ENCODE results near the gene NQO1. TPM values are rescaled to one million over a fixed set of nuclear protein-coding genes. Genes with fewer than 3 reads are reported as not detected.
A peak's percentile ranks its signal among the peaks of the same experiment; 100 is the strongest.

NQO1 gene
- total and polyA plus RNA-seq, 12 donors, result 5.9 to 37.3 (median 13.1) TPM

DNA sequence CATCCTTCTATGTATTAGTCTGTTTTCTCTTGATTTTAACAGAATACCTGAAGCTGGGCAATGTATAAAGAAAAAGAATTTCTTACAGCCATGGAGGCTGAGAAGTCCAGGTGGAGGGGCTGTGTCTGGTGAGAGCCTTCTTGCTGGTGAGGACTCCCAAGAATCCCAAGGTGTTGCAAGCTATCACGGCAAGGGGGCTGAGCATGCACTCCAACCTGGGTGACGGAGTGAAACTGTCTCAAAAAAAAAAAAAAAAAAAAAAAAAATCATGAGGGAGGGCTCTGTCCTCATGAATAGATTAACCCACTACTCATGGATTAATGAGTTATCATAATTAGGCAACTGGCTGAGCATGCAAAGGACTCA lies 19.4 kb downstream of the NQO1 start:
- WGBS, 2 donors, result 89 to 93% methylated on average over 2 of the region's 2 CpGs
- ATAC-seq (no peak), DNase-seq (no peak)
- Histone ChIP-seq H3K27ac (no peak overlapping the region), H3K36me3 (peaks cover 0 to 83% (median 2%) of the 10 kb centered on the region in 9 donors), H3K9me3 (no peaks in the 10 kb centered on the region), H3K27me3 (no peaks in the 10 kb centered on the region), H3K4me1 (peaks cover 0 to 10% (median 5%) of the 10 kb centered on the region in 9 donors), H3K4me3 (no peak overlapping the region)
- TF ChIP-seq, protein P1, sequence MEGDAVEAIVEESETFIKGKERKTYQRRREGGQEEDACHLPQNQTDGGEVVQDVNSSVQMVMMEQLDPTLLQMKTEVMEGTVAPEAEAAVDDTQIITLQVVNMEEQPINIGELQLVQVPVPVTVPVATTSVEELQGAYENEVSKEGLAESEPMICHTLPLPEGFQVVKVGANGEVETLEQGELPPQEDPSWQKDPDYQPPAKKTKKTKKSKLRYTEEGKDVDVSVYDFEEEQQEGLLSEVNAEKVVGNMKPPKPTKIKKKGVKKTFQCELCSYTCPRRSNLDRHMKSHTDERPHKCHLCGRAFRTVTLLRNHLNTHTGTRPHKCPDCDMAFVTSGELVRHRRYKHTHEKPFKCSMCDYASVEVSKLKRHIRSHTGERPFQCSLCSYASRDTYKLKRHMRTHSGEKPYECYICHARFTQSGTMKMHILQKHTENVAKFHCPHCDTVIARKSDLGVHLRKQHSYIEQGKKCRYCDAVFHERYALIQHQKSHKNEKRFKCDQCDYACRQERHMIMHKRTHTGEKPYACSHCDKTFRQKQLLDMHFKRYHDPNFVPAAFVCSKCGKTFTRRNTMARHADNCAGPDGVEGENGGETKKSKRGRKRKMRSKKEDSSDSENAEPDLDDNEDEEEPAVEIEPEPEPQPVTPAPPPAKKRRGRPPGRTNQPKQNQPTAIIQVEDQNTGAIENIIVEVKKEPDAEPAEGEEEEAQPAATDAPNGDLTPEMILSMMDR (IDR thresholded peaks at IDR 0.05), result no peak
- intact Hi-C loops (cut with DNase I), result loop anchor here in 4 of 10 donors (5.0 to 10.0 kb wide), 2 partner anchors 310 to 312 kb away; no protein-coding TSS in a partner anchor

DNA sequence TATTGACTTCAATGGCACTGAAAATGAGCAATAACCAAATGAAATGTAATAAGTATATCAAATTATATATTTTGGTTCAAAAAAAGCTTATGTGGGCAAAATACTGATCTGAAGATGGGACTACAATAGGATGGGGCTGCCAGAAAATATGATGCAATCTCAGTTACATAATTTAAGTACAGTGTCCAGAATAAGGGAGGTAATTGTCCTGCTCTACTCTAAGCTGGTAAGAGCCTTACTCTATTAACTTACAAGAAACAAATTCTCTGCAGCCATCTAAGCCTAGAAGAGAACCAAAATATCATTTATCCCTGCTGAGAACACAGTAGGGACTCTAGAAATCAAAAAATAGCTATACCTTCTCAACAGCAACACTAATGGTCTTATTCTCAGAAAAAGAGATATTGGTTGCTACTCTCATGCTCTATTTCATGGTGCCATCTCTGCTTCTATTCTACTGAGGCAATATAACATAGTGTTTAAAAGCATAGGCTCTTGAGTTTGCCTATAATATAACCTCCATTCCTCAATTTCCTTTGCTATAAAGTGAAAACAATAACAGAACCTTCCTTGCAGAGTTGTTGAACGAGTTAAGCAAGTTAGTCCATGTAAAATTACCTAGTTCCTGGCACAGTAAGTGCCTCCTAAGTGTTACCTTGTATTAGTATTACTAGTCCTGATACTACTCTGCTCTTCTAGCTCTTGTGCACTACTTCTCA lies 19.9 kb downstream of the NQO1 start:
- Histone ChIP-seq H3K9me3 (no peaks in the 10 kb centered on the region), H3K4me3 (no peak overlapping the region), H3K4me1 (peaks cover 0 to 10% (median 5%) of the 10 kb centered on the region in 9 donors), H3K27me3 (no peaks in the 10 kb centered on the region), H3K36me3 (peaks cover 0 to 83% (median 0%) of the 10 kb centered on the region in 9 donors), H3K27ac (peak overlapping the region in 1 of 10 donors; percentile 28)
- intact Hi-C loops (cut with DNase I), result loop anchor here in 4 of 10 donors (5.0 to 10.0 kb wide), 2 partner anchors 309 to 312 kb away; no protein-coding TSS in a partner anchor
- WGBS, 2 donors, result 89% methylated on average over 1 of the region's 1 CpG
- peak in 2 of 8 donors; percentile 37 to 66 for ATAC-seq
- no peak for DNase-seq
- TF ChIP-seq, protein P1 (IDR thresholded peaks at IDR 0.05), result no peak

DNA sequence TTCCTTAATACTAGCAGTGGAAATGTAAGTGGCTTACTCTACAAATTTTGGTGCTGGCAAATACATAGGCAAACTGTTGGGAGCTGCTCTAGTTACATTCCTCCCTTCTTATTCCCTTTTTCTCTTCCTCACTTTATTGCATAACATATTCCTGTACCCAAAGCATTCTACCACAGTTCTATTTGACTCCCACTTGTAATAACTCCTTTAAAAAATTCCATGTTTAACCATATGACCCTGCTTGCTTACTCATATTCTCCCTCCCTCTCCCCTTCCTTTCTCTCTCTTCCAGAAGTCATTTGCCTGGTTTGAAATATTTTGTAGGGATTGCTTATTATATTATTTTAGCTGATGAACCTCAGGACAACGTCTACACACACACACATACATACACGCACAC lies 22.7 kb downstream of the NQO1 start:
- DNase-seq (no peak), ATAC-seq (no peak)
- intact Hi-C loops (cut with DNase I), result loop anchor here in 1 of 10 donors (10.0 kb wide), 1 partner anchor 309 kb away; no protein-coding TSS in a partner anchor
- H3K4me3 ChIP-seq, result no peak overlapping the region
- no peaks in the 10 kb centered on the region for H3K9me3 ChIP-seq
- H3K4me1 ChIP-seq, result peaks cover 0 to 5% (median 0%) of the 10 kb centered on the region in 9 donors
- peaks cover 0 to 90% (median 0%) of the 10 kb centered on the region in 9 donors for H3K36me3 ChIP-seq
- no peaks in the 10 kb centered on the region for H3K27me3 ChIP-seq
- TF ChIP-seq, protein P1 (IDR thresholded peaks at IDR 0.05), result no peak
- 86% methylated on average over 2 of the region's 2 CpGs for WGBS, 2 donors
- no peak overlapping the region for H3K27ac ChIP-seq

DNA sequence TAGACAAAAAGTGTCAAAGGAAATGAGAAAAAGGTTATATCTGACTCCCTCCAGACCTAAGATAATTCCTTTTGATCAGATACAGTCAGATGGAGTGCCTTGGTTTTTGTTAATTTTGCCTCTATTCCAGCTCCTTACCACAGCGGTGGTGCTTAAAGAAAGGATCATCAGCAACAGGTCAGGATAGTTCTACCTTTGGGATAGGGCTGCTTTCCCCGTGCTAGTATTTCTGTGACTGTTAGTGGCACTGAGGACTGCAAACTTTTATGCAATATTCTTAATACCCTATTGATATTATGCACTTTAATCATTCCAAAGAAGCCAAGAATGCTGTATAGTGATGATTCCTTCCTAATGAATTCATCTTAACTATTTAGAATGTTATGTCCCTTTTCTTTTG lies 24.5 kb downstream of the NQO1 start:
- Histone ChIP-seq H3K9me3 (no peaks in the 10 kb centered on the region), H3K27ac (no peak overlapping the region), H3K4me3 (no peak overlapping the region), H3K27me3 (no peaks in the 10 kb centered on the region), H3K36me3 (peaks cover 0 to 90% (median 5%) of the 10 kb centered on the region in 9 donors), H3K4me1 (peaks cover 0 to 5% (median 0%) of the 10 kb centered on the region in 9 donors)
- 94 to 96% methylated on average over 2 of the region's 2 CpGs for WGBS, 2 donors
- TF ChIP-seq, protein P1 (IDR thresholded peaks at IDR 0.05), result no peak
- DNase-seq, result no peak
- ATAC-seq, result no peak
- intact Hi-C loops (cut with DNase I), result loop anchor here in 1 of 10 donors (10.0 kb wide), 1 partner anchor 307 kb away; no protein-coding TSS in a partner anchor
